HG03575 (cell line): Measurements from ENCODE around the gene LRRIQ4.

Experiments used
- ATAC-seq: cut with Tn5 transposase; IDR thresholded peaks from one replicate; pipeline ENCODE4 v1.9.1; 2021; ENCODE audit not compliant: unreplicated experiment, insufficient number of reproducible peaks, low FRiP score; ENCODE audit errors: extremely low read depth

LRRIQ4 gene

DNA sequence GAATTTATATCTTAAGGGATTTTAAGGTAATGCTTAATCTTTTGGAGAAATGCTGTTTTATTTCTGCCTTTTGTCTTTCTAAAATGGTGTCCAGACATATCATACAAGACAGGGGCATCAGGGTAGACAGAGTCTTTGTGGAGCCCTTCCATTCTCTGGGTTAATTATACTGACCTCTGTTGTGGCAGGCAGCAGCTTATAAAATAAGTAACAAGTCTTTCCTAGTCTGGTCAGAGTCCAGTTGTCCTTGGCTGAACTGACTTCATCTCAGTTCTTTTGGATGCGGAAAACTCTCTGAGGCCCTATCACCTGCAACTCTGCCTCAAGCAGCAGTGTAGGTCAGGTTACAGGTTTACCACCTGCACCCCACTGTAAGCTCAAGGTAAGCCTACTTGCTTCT is 20.3 kb upstream of the LRRIQ4 start:
- ATAC-seq, result no peak

DNA sequence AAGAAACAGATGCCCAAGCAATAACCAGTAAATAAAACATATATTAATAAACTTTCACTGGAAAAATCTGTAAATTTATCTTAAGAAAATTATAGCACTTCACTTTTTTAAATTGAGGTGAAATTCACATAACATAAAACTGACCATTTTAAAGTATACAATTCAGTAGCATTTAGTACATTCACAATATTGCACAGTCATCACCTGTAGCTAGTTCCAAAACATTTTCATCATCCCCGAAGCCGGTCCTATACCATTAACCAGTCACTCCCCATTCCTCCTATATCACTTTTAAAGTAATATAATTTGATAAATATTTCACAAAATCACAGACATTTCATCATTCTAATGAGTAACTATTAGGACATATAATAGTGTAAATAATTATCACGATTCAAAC is 8.0 kb upstream of the LRRIQ4 start:
- no peak for ATAC-seq

DNA sequence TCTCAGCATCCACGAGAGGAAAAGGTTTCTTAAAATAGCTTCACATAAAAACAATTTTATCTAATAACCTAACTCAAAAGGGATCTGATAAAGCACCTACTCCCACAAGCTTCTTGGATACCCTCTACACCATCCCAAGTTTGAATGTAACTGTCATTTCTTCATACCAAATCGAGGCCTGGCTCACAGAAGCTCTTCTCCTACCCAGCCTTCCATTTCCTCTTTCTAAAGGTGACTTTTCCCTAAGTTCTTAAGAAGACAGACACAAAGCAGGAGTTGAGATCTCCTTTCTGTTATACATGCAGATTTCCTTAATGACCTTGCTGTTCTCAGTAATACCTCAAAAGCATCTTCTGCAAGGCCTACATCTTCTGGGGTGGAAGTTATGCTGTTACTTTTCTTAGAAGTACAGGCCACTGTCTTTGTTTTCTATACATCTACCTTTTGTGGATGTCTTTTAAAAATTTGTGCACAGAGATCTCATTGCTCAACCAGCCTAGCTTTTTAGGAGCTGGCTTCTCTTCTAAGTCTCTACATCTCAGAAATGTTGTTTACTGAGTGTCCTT is 3.4 kb upstream of the LRRIQ4 start:
- ATAC-seq, result no peak

DNA sequence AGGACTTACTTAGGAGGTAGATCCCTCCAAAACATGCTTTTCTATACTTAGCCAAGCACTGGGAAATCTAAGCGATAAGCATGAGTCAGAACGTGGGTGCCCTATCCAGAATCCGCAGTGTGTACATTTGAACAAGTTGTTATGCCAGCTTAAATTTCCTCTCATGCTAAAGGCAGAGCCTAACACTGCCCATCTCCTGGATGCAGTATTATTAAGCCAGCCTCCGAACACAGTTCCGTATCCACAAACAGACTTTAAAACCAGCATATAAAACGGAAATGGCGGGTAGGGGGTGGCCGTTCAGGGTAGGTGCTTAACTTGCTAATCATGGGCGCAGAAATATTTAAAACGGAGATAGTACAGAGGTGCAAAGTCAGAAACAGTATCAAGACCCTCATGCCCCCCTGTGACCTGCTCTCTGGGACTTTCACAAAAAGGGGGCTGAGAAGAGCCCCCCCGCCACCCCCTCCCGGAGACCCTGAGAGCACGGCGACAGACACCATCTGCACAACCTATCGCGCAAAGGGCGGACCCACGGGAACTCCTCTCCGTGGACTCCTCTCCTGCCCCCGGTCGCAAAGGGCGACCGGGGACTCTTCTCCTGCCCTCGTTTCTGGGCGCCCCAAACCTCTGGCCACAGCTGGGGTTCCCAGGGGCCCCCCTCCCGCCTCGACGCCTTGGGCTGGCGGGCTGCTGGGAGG is 889 bp upstream of the LRRIQ4 start:
- no peak for ATAC-seq

DNA sequence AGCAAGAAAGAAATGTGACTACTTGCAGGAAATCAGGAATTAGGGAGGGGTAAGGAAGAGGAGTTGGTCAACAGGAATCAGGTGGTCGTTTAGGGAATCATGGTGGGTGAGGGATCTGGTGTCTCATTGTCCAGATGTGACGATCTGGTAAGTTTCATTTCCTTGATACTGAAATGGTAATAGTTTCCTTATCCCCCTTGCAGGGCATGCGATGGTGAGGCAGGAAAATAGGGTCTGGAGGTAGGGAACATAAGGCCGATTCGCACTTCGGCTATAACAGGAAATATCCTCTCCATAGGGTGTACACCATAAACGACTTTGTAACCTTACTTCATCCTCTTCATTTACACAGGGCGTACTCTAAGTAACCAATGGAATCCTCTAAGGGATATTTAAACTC is 608 bp downstream of the LRRIQ4 start:
- ATAC-seq, result no peak

DNA sequence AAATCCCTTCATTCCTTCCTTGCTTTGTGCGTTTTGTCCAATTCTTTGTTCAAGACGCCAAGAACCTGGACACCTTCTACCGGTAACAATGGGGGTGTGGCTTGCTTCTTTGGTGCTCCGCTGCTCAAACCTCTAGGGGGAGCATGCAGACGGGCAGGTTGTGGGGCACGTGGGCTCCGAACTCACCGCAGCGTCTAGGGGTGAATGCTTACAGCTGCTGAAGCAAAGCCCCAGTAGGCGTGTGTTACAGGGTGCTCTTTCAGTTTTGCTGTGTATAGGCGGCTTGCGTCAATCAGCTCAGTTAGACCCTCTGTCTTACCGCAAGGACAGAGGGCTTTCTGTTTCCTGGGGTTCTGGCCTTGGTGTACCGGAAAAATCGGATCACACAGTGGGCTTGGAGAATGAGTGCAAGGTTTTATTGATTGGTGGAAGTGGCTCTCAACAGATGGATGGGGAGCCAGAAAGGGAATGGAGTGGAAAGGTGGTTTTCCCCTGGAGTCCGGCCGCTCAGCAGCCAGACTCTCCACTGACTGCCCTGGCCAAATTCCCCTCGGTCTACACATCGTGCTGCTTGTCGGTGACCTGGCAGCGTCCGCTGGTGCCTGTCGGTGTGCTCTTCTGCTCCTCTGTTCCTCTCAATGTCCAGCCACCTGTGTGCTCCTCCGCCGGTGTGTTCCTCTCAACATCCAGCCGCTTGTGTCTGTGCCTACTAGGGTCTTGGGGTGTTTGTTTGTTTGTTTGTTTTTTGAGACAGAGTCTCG is 1.3 kb downstream of the LRRIQ4 start:
- ATAC-seq, result peak; percentile 89

DNA sequence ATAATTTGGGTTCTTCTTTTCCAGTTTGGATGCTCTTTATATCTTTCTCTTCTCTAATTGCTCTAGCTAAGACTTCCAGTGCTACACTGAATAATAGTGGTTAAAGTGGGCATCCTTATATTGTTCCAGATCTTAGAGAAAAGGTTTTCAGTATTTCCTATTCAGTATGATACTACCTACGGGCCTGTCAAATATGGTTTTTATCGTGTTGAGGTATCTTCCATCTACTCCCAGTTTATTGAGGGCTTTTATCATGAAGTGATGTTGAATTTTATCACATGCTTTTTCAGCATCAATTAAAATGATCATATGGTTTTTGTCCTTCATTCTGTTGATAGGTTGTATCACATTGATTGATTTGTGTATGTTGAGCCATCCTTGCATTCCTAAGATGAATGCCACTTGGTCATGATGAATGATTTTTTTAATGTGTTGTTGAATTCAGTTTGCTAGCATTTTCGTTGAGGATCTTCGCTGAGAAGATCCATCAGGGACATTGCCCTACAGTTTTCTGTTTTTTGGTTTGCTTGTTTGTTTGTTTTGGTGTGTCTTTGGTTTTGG is 3.0 kb downstream of the LRRIQ4 start:
- ATAC-seq, result no peak

DNA sequence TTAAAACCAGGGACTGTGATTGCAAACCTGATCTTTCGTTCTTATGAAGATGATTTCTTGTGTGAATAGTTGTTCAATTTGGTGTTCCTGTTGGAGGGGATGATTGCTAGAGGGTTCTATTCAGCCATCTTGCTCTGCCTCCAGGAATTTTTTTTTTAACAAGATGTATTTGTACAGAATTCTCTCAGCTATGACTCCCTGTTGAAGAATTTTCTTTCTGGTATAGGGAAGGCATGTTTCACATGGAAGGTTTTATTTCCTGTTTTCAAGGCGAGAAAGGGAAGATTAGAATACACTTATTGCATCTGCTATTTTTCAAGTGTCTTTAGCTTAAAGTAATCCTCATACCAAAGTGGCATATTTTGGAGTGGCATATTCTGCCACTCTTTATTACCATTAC is 5.6 kb downstream of the LRRIQ4 start:
- no peak for ATAC-seq

DNA sequence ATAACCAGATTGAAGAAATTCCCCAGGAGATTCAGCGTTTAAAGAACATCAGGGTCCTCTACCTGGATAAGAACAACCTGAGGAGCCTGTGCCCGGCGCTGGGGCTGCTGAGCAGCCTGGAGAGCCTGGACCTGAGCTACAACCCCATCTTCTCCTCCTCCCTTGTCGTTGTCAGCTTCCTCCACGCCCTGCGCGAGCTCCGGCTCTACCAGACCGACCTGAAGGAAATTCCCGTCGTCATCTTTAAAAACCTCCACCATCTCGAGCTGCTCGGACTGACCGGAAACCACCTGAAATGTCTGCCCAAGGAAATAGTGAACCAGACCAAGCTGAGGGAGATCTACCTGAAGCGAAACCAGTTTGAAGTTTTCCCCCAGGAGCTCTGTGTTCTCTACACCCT is 9.4 kb downstream of the LRRIQ4 start:
- no peak for ATAC-seq

DNA sequence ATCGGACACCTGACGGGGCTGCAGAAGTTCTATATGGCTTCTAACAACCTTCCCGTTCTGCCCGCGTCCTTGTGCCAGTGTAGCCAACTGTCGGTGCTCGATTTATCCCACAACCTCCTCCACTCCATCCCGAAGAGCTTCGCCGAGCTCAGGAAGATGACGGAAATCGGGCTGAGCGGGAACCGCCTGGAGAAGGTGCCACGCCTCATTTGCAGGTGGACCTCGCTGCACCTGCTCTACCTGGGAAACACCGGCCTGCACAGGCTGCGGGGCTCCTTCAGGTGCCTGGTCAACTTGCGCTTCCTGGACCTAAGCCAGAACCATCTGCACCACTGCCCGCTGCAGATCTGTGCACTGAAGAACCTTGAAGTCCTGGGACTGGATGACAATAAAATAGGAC is 9.9 kb downstream of the LRRIQ4 start:
- ATAC-seq, result no peak

DNA sequence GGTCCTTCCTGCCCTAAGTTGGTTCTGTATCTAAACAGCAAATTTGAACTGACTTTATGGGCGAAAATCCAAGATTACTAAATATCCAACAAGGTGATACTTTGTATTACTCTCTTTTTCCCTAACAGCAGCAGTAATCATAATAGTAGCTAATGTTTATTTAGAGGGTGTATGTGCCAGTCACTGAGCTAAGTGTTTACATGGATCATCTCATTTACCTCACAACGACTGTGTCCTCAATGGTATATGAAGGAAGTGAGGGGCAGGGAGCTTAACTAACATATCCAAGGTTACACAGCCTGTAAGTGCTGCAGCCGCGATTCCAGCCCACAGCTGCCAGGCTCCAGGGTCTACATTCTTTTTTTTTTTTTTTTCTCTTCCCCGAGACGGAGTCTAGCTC is 10.3 kb downstream of the LRRIQ4 start:
- ATAC-seq, result no peak

DNA sequence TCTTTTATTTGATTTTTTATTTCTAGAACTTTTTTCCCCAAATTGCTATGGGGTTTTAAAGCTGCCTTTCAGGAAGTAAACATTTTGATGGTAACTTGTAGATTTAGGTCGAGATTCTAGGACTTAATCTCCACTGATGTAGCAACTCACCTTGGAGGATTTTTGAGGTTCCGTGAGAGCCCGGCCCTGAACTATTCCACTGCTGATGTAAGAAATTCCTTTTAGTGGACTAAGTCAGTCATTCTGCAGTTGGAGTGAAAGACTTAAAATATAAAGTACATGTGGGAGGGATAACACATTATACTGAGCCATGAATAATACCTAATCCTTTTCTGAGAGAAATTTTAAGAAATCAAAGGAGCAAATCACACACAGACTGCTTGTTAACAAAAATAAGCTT is 12.6 kb downstream of the LRRIQ4 start:
- no peak for ATAC-seq

DNA sequence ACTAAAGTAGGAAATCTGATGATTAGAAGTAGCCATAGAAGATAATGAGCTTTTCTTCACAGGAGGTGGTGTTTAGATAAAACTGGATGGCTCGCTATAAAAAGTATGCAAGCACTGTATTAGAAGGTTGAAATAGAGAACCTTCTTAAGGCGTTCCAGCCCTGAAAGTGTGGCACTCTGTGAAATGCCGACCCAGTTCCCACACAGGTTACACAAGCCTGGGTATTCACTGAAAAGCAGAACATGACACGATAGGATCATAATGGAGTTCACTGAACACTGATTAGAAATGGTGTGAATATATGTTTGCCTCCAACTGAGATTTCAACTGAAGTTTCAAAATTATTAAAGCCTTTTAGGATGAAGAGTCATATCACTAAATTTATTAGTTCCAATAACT is 15.0 kb downstream of the LRRIQ4 start:
- no peak for ATAC-seq

DNA sequence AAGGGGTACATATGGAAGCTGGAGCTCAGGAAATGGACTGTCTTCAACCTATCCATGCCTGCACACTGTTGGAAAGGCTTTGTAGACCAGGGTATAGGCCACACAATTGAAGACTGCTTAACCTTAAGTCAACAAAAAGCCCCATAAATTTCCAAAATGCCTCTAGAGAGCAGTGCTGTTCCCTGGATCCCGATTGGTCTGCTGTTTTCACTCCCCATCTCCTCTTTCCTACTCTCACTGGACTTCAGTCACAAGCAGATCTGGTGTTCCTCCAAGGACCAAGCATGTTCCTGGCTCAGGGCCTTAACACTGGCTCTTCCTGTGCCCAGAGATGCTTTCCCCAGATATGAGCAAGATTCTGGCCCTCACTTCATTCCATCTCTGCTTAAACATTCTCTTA is 22.9 kb downstream of the LRRIQ4 start:
- ATAC-seq, result no peak

DNA sequence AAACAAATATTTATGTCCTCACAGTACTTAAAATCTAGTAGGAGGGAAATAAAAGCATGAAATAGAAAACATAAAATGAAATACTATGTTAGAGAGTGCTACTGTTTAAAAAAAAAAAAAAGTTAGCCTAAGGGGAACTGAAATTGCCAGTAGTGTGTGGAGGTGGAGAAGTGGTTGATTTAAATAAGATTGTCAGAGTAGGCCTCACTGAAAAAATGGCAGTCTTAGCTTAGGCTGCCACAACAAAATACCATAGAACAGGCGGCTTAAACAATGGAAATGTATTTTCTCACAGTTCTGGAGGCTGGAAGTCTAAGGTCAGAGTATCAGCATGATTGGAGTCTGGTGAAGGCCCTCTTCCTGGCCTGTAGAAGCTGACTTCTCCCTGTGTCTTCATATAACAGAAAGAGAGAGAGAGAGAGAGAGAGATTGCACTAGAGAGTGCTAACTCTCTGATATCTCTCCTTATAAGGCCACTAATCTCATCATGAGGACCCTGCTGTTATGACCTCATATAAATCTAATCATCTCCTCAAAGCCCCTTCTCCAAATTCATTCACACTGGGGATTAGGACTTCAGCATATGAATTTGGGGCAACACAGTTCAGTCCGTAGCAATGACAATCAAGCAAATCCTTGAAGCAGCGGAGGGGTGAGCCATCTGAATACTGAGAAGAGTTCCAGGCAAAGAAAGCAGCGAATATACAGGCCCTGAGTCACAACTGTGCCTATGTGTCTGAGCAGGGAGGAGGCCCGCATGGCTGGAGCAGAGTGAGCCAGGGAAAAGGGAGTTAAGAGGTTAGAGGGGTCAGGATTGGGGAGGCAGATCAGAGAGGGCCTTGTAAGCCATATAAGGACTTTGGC is 23.6 kb downstream of the LRRIQ4 start:
- peak; percentile 63 for ATAC-seq

DNA sequence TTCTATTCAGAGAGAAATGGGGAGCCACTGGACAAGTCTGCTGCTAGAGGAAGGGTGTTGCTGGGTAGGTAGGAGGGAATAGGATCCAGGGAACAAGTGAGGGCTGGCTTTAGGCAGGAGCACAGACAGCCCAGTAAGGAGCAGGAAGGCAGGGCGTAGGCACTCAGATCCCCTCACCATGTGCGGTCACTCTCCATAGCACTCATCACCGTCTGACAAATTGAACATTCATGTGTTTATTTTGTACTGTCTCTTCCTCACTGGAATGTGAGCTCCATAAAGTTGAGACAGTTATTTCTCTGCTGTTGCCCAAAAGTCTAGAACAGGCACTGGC is 24.2 kb downstream of the LRRIQ4 start:
- no peak for ATAC-seq

DNA sequence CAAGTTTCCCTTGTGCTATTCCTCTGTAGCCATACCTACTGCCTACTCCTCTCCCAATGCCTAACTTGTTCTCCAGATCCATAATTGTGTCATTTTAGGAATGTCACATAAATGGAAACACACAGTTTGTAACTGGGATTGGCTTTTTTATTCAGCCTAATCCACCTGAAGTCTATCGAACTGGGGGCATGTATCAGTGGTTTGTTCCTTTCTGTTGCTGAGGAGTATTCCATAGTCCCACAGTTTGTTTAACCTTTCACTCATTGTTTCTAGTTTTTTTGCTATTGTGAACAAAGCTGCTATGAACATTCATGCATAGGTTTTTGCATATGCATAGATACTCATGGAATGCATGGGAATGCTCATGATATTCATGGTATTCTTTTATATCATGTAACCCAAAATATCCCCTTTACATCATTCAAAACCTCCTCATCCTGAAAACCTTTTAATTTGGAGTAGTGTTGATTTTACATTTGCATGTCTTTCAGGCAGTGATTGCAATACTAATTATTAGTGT is 25.9 kb downstream of the LRRIQ4 start:
- no peak for ATAC-seq

DNA sequence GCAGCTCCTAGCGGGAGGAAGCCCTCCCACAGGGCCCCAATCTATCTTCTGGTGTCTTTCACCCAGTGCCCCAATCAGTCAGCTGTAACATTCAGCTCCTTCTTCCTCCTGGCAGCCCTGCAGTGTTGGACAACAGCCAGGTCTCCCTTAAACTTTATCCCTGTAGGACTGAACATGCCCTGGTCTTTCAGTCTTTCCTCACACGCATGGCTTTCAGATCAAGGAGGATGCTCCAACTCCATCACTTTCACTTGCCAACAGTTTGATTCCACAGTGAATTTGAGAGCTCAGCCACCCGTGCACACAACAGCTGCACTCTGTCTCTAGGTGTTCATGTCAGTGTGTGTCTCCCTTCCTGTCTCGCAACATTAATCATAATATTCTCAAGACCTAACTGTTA is 28.5 kb downstream of the LRRIQ4 start:
- no peak for ATAC-seq

DNA sequence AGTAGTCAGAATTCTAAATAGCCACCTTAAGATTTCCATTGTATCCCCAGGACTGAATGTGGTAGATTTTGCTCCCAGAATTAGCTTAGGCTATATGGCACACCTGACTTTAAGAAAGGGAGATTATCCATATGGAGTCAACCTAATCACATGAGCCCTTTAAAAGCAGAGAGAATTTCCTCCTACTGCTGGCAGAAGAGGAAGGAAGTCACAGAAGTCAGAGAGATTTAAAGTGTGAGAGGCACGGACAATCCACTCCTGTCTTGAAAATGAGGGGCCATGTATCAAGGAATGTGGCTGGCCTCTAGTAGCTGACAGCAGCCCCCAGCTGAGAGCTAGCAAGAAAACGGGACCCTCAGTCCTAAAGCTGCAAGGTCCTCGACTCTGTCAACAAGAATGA is 30.3 kb downstream of the LRRIQ4 start:
- no peak for ATAC-seq
